Natural killer cell (primary cell): ENCODE measurements around the gene CDH13. TPM values are rescaled to one million over a fixed set of nuclear protein-coding genes. Genes with fewer than 3 reads are reported as not detected.

Experiments
- ATAC-seq, 3 donors: fragments of 150-1000 bp in 2 of 3; fragments of 200-7000 bp in 1 of 3; cut with Tn5 transposase; 1 replicate in 1 of 3; 2 replicates in 2 of 3; pipeline ENCODE4 v1.10.0; 2021; ENCODE audit warnings: mild to moderate bottlenecking in 2 of 3, moderate library complexity in 2 of 3
- DNase-seq, 2 donors: peaks; one replicate each; pipeline versions ENCODE4 v3.0.0 to v3.0.0-alpha.2; 2013 to 2021; ENCODE audit warnings: mixed read lengths in 1 of 2
- H3K27ac ChIP-seq: one replicate; pipeline ENCODE4 v1.5.1; 2013; ENCODE audit warnings: mild to moderate bottlenecking, low read length
- H3K27me3 ChIP-seq: one replicate; pipeline ENCODE4 v1.6.1; 2013; ENCODE audit warnings: low read length; ENCODE audit not compliant: control insufficient read depth, insufficient read depth
- H3K36me3 ChIP-seq: one replicate; pipeline ENCODE4 v1.6.1; 2013; ENCODE audit warnings: low read length; ENCODE audit not compliant: control insufficient read depth, insufficient read depth
- H3K4me1 ChIP-seq: one replicate; pipeline ENCODE4 v1.6.1; 2013; ENCODE audit warnings: low read length; ENCODE audit not compliant: control insufficient read depth, insufficient read depth
- H3K4me3 ChIP-seq: one replicate; pipeline ENCODE4 v1.5.1; 2013; ENCODE audit warnings: low read length
- H3K9me3 ChIP-seq: one replicate; pipeline ENCODE4 v1.6.1; 2013; ENCODE audit warnings: low read length; ENCODE audit not compliant: control insufficient read depth, insufficient read depth
- H3K27ac Mint-ChIP-seq, 2 donors: one replicate each; pipeline ENCODE4 v1.8.0; 2022; ENCODE audit warnings: mild to moderate bottlenecking in 2 of 2, mixed read lengths in 2 of 2, moderate library complexity in 1 of 2
- H3K27me3 Mint-ChIP-seq, 2 donors: one replicate each; pipeline ENCODE4 v1.8.0; 2022; ENCODE audit warnings: low read depth in 2 of 2, mixed read lengths in 2 of 2
- H3K36me3 Mint-ChIP-seq: one replicate; pipeline ENCODE4 v1.8.0; 2022; ENCODE audit warnings: mixed read lengths
- H3K4me1 Mint-ChIP-seq, 2 donors: one replicate each; pipeline ENCODE4 v1.8.0; 2022; ENCODE audit warnings: mixed read lengths in 2 of 2
- H3K4me3 Mint-ChIP-seq: one replicate; pipeline ENCODE4 v1.8.0; 2022; ENCODE audit warnings: mild to moderate bottlenecking, moderate library complexity, mixed read lengths
- H3K9me3 Mint-ChIP-seq, 2 donors: one replicate each; pipeline ENCODE4 v1.8.0; 2022; ENCODE audit warnings: mixed read lengths in 2 of 2
- WGBS: methylation state at CpG from one replicate; pipeline ENCODE4 v1.1.7; 2013; ENCODE audit warnings: missing lambda C conversion rate; ENCODE audit not compliant: insufficient coverage; 5-methylcytosine and 5-hydroxymethylcytosine counted together
- intact Hi-C: fragments of 100-400 bp; cut with micrococcal nuclease; formaldehyde crosslinking; loops from one replicate; pipeline ENCODE4 v1.14.2; 2022
- total RNA-seq, 4 donors: library from RNA; stranded (reverse); fragments of 120-200 nt in 1 of 4; gene quantifications; one replicate each; pipeline versions ENCODE4 v1.2.3 to v1.2.4, GENCODE V29; 2013 to 2022
- TF ChIP-seq, protein P1 (sequence below): fragments of 200-600 bp; IDR thresholded peaks from one replicate; pipeline ENCODE4 v1.8.0; 2022; ENCODE audit warnings: antibody characterized with exemption

Gene CDH13
- total RNA-seq, 3 donors from 2014 or later (not counting 1 experiment from before 2014, with no cell fraction given): not detected

DNA sequence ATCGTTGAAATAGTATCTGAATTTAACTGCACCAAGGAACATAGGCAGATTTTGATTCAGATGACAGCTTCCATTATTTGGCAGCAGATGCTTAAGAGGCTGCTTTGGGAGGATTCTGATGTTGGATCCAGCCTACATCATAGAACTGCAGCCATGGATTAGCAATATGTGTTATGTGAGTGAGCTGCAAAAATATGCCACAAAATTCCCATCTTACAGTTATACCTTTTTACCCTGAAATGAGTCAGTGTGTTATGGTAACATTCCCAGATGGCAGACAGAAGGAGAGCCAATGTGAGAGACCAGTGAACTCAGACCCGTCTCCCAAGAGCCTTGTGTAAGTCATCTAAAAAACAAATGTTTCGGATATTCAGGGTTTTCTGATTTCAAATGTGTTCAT is 206.1 kb downstream of the CDH13 start:
- no peaks in the 10 kb centered on the region for H3K27me3 ChIP-seq
- peaks cover 2% of the 10 kb centered on the region for H3K4me1 ChIP-seq
- H3K4me1 Mint-ChIP-seq: peaks cover 21 to 29% of the 10 kb centered on the region in 2 donors
- no peaks in the 10 kb centered on the region for H3K9me3 ChIP-seq
- ATAC-seq: no peak
- H3K36me3 ChIP-seq: no peaks in the 10 kb centered on the region
- no peaks in the 10 kb centered on the region for H3K36me3 Mint-ChIP-seq
- H3K27me3 Mint-ChIP-seq: no peaks in the 10 kb centered on the region
- no peak overlapping the region for H3K4me3 ChIP-seq
- no peak overlapping the region for H3K4me3 Mint-ChIP-seq
- 81% methylated on average over 3 of the region's 3 CpGs for WGBS
- H3K27ac ChIP-seq: no peak overlapping the region
- intact Hi-C loops: no loop called here
- no peak overlapping the region for H3K27ac Mint-ChIP-seq
- TF ChIP-seq, protein P1, sequence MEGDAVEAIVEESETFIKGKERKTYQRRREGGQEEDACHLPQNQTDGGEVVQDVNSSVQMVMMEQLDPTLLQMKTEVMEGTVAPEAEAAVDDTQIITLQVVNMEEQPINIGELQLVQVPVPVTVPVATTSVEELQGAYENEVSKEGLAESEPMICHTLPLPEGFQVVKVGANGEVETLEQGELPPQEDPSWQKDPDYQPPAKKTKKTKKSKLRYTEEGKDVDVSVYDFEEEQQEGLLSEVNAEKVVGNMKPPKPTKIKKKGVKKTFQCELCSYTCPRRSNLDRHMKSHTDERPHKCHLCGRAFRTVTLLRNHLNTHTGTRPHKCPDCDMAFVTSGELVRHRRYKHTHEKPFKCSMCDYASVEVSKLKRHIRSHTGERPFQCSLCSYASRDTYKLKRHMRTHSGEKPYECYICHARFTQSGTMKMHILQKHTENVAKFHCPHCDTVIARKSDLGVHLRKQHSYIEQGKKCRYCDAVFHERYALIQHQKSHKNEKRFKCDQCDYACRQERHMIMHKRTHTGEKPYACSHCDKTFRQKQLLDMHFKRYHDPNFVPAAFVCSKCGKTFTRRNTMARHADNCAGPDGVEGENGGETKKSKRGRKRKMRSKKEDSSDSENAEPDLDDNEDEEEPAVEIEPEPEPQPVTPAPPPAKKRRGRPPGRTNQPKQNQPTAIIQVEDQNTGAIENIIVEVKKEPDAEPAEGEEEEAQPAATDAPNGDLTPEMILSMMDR: no peak
- DNase-seq: no peak
- H3K9me3 Mint-ChIP-seq: no peaks in the 10 kb centered on the region

DNA sequence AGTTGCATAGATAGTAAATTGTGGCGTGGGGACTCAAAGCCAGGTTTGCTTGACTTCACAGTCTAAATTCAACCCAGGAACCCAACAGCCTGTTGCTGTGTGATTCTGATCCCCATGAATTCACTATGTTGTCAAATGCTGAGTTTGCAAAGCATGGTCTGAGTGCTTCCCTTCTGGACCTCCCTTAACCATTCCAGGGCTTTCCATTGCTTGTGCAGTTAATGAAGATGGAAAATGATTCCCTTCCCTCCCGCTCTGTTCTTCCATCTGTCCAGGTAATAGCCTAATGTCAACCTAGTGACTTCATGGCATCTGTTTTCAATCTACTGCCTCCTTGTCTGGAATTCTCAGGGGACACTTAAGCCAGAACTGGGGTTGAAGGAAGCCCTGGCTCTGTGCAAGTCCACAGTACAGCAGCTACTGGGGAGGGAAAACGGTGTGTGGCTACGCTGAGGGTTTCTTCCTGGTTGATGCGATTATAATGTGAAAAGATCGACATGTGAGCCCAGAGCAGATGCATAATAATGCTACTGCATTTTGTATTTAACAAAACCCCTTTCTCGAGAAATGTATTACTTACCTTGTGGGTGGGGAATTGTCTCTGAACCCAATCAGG is 206.7 kb downstream of the CDH13 start:
- TF ChIP-seq, protein P1: no peak
- Histone ChIP-seq H3K4me3 (no peak overlapping the region), H3K4me1 (peaks cover 2% of the 10 kb centered on the region), H3K27me3 (no peaks in the 10 kb centered on the region), H3K9me3 (no peaks in the 10 kb centered on the region), H3K27ac (no peak overlapping the region), H3K36me3 (no peaks in the 10 kb centered on the region)
- H3K36me3 Mint-ChIP-seq: no peaks in the 10 kb centered on the region
- peaks cover 20 to 28% of the 10 kb centered on the region in 2 donors for H3K4me1 Mint-ChIP-seq
- ATAC-seq (no peak), DNase-seq (no peak)
- WGBS: 92% methylated on average over 5 of the region's 7 CpGs
- intact Hi-C loops: no loop called here
- H3K27me3 Mint-ChIP-seq: no peaks in the 10 kb centered on the region
- no peak overlapping the region for H3K4me3 Mint-ChIP-seq
- no peak overlapping the region for H3K27ac Mint-ChIP-seq
- no peaks in the 10 kb centered on the region for H3K9me3 Mint-ChIP-seq

DNA sequence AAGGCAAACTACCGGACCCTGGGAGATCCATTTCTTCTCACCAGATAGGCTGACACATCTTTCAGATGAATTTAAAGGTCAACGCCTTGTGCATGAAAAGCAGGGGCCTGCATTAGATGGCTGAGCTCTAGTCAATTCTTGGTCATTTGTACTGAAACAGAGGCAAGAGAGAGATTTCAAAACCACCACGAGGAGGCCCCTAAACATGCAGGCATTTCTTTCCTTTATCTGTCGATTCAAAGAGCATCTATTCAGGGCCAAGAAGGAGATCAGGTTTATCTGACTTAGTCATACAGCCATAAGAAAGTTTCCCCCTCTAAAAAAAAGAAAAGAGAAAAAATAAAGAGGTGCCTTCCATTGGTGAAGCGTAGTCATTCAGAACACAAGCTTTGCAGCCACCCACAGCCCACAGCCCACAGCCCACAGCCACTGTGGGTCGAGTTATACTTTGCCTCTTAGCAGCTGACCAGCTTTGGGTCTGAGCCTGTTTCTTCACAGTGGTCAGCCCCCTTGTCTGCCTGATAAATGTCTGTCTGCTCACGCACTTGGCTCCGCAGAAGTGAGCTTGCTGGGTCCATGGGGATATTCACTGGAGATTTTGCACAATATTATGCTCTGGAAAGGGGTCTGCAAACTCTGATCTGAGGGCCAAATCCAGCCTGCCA is 207.5 kb downstream of the CDH13 start:
- H3K4me3 ChIP-seq: no peak overlapping the region
- DNase-seq (peak in 1 of 2 donors; percentile 21), ATAC-seq (peak; percentile 24 to 74 (median 32))
- H3K9me3 ChIP-seq: no peaks in the 10 kb centered on the region
- intact Hi-C loops: no loop called here
- TF ChIP-seq, protein P1: no peak
- WGBS: 68% methylated on average over 8 of the region's 8 CpGs
- peak overlapping the region; percentile 4 for H3K4me3 Mint-ChIP-seq
- peaks cover 2% of the 10 kb centered on the region for H3K4me1 ChIP-seq
- no peaks in the 10 kb centered on the region for H3K36me3 Mint-ChIP-seq
- H3K36me3 ChIP-seq: no peaks in the 10 kb centered on the region
- no peak overlapping the region for H3K27ac ChIP-seq
- peaks cover 20 to 28% of the 10 kb centered on the region in 2 donors for H3K4me1 Mint-ChIP-seq
- H3K27ac Mint-ChIP-seq: no peak overlapping the region
- no peaks in the 10 kb centered on the region for H3K9me3 Mint-ChIP-seq
- H3K27me3 ChIP-seq: no peaks in the 10 kb centered on the region
- H3K27me3 Mint-ChIP-seq: no peaks in the 10 kb centered on the region
